ENCODE results near the gene SCT. TPM values are rescaled to one million over a fixed set of nuclear protein-coding genes. Genes with fewer than 3 reads are reported as not detected.

The SCT gene
- total and polyA plus RNA-seq, 2 of the 8 experiments (the other 6 are each of a cell fraction or from before 2014, with no cell fraction given) = 1.7 to 2.0 TPM

DNA sequence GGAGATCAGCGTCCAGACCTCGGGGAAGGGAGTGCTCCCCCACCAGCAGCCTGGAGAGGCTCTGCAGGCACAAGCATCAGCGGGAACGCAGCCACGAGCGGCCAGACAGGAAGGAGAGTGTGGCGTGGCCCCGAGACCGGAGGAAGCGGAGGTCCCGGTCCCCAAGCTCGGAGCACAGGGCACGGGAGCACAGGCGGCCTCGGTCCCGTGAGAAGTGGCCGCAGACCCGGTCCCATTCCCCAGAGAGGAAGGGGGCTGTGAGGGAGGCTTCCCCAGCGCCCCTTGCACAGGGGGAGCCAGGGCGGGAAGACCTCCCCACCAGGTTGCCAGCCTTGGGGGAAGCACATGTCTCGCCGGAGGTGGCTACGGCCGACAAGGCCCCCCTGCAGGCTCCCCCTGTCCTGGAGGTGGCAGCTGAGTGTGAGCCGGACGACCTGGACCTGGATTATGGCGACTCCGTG is 18.2 kb downstream of the SCT start:
- Histone ChIP-seq H3K9ac (replicated peaks in 1 of 4; ENCODE audit: extremely low read depth in 1 of 4, low read depth in 3 of 4, low read length in 3 of 4) (no peak overlapping the region), H3K27ac (ENCODE audit: low read depth, low read length) (no peak overlapping the region), H3K18ac (ENCODE audit: extremely low read depth, low read length) (no peak overlapping the region), H2BK120ac (replicated peaks; ENCODE audit: low read depth, low read length) (no peak overlapping the region), H2BK20ac (ENCODE audit: low read length) (no peak overlapping the region), H3K79me2 (ENCODE audit: control insufficient read depth in 1 of 2, insufficient read depth in 2 of 2, low read length in 2 of 2) (no peaks in the 10 kb centered on the region), H3K23ac (ENCODE audit: insufficient read length) (no peak overlapping the region), H3K9me3 (ENCODE audit: insufficient read depth in 2 of 2, low read depth in 1 of 2, low read length in 1 of 2) (no peaks in the 10 kb centered on the region), H3K4me1 (replicated peaks in 1 of 4; ENCODE audit: control insufficient read depth in 3 of 4, insufficient read depth in 4 of 4, low read length in 3 of 4) (peaks cover 0 to 7% (median 2%) of the 10 kb centered on the region in 4 experiments; a peak in 5 of 7 replicates), H3K27me3 (replicated peaks in 1 of 4; ENCODE audit: control insufficient read depth in 3 of 4, extremely low read depth in 1 of 4, insufficient read depth in 3 of 4, low read length in 3 of 4) (no peaks in the 10 kb centered on the region), H3K4me2 (ENCODE audit: insufficient read depth in 1 of 2, low read depth in 2 of 2, low read length in 2 of 2) (no peak overlapping the region), H2AFZ (ENCODE audit: low read length) (no peak overlapping the region), H4K8ac (ENCODE audit: extremely low read depth, insufficient read depth, low read length) (no peak overlapping the region), H3K4me3 (ENCODE audit: extremely low read depth in 1 of 4, insufficient read depth in 2 of 4, low read depth in 3 of 4, low read length in 4 of 4) (no peak overlapping the region), H3K36me3 (ENCODE audit: control insufficient read depth in 2 of 4, insufficient read depth in 4 of 4, low read length in 3 of 4) (peaks cover 35 to 81% (median 69%) of the 10 kb centered on the region in 4 experiments), H3K4ac (replicated peaks; ENCODE audit: insufficient read length, low read depth, low read length) (no peak overlapping the region), H3K79me1 (ENCODE audit: low read depth, low read length) (peaks cover 7% of the 10 kb centered on the region; the same call in 1 of the 2 replicates), H4K5ac (ENCODE audit: insufficient read length, low read depth, low read length) (no peak overlapping the region), H3K56ac (replicated peaks; ENCODE audit: insufficient read length, low read depth, low read length) (no peak overlapping the region), H3K23me2 (ENCODE audit: low read depth, low read length) (no peaks in the 10 kb centered on the region), H4K20me1 (replicated peaks in 1 of 2; ENCODE audit: control insufficient read depth in 1 of 2, insufficient read depth in 2 of 2, low read length in 2 of 2) (peaks cover 17 to 23% of the 10 kb centered on the region in 2 experiments), H2AK5ac (ENCODE audit: low read depth, low read length) (no peak overlapping the region), H3K14ac (ENCODE audit: insufficient read length) (no peak overlapping the region), H2BK15ac (ENCODE audit: low read length) (no peak overlapping the region), H4K91ac (replicated peaks; ENCODE audit: insufficient read length, low read length) (no peak overlapping the region), H2BK12ac (ENCODE audit: low read depth, low read length) (no peak overlapping the region), H2BK5ac (ENCODE audit: low read depth, low read length) (no peak overlapping the region)
- FAIRE-seq (no peak), DNase-seq (ENCODE audit: low read depth in 1 of 2, low spot score in 2 of 2) (no peak)
- CTCF ChIA-PET (ENCODE audit: partially characterized antibody) = interaction anchor here (1.2 to 1.7 kb wide), 6 partner anchors 13 to 114 kb away, joined by 3 to 5 read pairs (median 4); no protein-coding TSS in a partner anchor
- 95% methylated on average over 26 of the region's 28 CpGs; no CpG with 5 or more reads in 1 of the 2 experiments for WGBS, 2 experiments (ENCODE audit: extremely low coverage in 1 of 2, insufficient coverage in 1 of 2, insufficient read length in 1 of 2, insufficient replicate concordance in 2 of 2, low coverage in 1 of 2, low lambda C conversion rate in 2 of 2, missing lambda C conversion rate in 1 of 2)
- POLR2A ChIA-PET (ENCODE audit: partially characterized antibody) = interaction anchor here (0.6 to 1.7 kb wide), 5 partner anchors 17 to 161 kb away, joined by 3 to 6 read pairs (median 4); no protein-coding TSS in a partner anchor
